ENCODE measurements around the gene PTGR2. TPM values are rescaled to one million over a fixed set of nuclear protein-coding genes. Genes with fewer than 3 reads are reported as not detected.

PTGR2 gene
- total RNA-seq, 1 donor from 2014 or later, result 36.7 TPM

Other genes starting within 250 kb of the PTGR2 start
- not detected for gene ACOT6, start 239.3 kb upstream of the PTGR2 start, total RNA-seq
- 17.1 TPM for gene DNAL1, start 206.8 kb upstream of the PTGR2 start, total RNA-seq
- gene PNMA1, start 137.4 kb upstream of the PTGR2 start, total RNA-seq, result 45.9 TPM
- 19.9 TPM for gene ZNF410, start 35.0 kb downstream of the PTGR2 start, total RNA-seq
- 4.7 TPM for gene FAM161B, start 98.3 kb downstream of the PTGR2 start, total RNA-seq
- gene COQ6, start 98.5 kb downstream of the PTGR2 start, total RNA-seq, result 39.9 TPM
- 8.8 TPM for gene ENTPD5, start 167.5 kb downstream of the PTGR2 start, total RNA-seq
- 3.9 TPM for gene BBOF1, start 167.5 kb downstream of the PTGR2 start, total RNA-seq
- gene ALDH6A1, start 232.6 kb downstream of the PTGR2 start, total RNA-seq, result 67.8 TPM
- gene LIN52, start 233.1 kb downstream of the PTGR2 start, total RNA-seq, result 7.4 TPM